DMS114 treated with DMSO at 0.1 percent for 48 hours (cell line): ENCODE data around the gene MYOF.
"Not testable (repeated sequence)": the region's sequence is repeated elsewhere in the genome, so short reads cannot be mapped to it uniquely, and the experiment has no call there.

Experiments used
- DNase-seq: peaks from one replicate; lab custom pipeline; 2025; ENCODE audit not compliant: unreplicated experiment; lab: John Stamatoyannopoulos, UW

Gene MYOF

GRCh38 chr10:93299606-93300287 lies 182.4 kb downstream of the MYOF start:
- no peak for DNase-seq

- no peak for DNase-seq
Observed at GRCh38 chr10:93299195-93299594, 182.9 kb downstream of the MYOF start.

DNA sequence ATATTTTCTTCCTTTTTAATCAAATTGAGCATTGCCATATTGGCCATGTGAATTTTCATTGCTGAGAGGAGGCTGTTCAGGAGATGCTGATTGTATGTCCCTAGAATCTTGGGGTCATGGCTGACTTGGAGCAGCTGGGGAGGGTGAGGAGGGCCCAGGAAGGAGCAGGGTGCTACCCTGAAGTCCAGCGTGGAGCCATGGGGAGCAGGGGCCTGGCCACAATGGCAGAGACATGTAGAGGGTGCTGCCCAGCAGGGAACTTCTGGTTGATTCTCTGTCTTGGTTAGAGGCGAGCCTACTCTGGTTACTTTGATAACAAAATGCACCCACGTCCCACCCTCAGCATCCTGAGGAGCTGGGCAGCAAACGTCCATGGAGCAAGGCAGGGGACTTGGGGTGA lies 186.0 kb downstream of the MYOF start:
- no peak for DNase-seq

GRCh38 chr10:93293999-93294398 lies 188.1 kb downstream of the MYOF start:
- no peak for DNase-seq

GRCh38 chr10:93290661-93291354 lies 191.3 kb downstream of the MYOF start:
- DNase-seq = no peak

GRCh38 chr10:93288679-93289634 lies 193.2 kb downstream of the MYOF start:
- peak; percentile 74 for DNase-seq

- DNase-seq = no peak
Observed at GRCh38 chr10:93287775-93288174, 194.4 kb downstream of the MYOF start.

DNA sequence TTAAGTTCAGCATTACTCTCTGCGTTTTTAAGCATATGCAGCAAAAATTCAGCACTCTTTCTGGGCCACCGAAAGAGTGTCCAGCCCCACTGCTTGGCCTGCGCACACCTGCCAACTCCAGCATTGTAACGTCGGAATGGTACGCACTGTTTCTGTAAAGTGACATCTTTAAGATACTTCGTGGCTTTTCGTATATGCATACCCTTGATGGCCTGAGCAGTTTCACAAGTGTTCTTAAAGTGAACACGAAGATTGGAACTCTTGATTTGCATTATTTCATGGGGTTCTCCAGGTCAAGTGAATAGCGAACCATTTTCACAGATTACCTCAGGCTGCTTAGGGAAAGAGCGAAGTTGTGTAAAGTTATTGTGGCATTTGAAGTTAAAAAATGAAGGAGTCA lies 197.9 kb downstream of the MYOF start:
- DNase-seq = not testable (repeated sequence)

DNA sequence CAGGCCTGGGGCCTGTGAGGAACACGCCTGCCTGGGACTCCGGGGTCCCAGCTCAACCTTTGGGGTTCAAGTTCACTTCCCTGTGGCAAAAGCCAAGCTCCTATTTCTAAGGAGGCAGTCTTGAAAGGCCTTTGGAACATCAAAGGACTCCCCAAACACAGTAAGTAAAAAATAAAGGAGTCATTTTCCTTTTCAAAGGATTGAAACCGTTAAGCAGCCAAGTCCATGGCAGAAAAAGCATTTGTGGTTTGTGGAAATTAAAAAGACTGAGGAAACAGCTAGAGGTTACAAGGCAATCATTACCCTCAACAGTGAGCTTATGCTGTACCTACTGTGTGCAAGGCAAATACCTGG lies 200.8 kb downstream of the MYOF start:
- no peak for DNase-seq

- no peak for DNase-seq
Observed at GRCh38 chr10:93280699-93281366, 201.3 kb downstream of the MYOF start.

DNA sequence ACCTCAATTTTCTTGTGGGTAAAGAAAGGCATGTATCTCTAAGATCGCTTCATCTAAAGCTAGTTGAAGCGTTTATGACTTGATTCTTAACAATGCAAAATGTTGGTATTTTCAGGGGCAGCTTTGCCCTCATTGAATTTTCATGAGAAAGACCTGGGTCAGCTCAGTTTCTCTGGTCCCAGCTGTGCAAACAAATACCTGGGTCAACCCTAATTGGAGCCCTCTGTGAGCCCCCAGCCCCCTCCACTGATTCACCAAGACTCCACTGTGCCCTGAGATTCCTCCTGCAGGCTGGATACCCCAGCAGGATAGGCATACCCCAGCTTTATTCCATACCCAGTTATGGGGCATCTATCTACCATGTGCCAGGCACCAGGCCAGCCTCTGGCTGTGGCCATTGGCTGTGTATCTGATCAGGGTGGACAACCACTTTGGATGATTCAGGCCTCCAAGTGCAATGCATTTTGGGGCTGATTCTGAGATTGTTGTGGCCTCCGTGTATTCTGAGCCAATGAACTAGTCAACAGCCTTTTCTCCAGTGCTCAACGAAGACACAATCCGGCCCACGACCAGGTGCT lies 201.9 kb downstream of the MYOF start:
- DNase-seq = no peak

DNA sequence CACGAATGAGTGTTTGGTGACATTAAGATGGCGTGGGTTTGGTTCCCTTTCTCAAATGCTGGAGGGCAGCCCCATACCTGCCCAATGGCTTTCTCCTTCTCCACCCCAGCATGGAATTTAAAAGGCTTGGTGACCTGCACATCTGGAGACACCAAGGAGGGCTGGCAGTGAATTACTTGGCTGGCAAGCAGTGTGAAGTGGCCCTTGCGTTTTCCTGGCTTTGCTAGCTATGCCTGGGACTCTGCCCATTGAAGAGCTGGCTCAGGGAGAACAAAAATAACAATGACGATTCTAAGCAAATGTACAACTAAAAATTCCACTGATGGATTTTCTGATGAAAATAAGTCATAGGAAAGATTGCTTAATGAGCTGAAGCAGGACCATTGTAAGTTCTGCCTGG lies 204.8 kb downstream of the MYOF start:
- DNase-seq = no peak

DNA sequence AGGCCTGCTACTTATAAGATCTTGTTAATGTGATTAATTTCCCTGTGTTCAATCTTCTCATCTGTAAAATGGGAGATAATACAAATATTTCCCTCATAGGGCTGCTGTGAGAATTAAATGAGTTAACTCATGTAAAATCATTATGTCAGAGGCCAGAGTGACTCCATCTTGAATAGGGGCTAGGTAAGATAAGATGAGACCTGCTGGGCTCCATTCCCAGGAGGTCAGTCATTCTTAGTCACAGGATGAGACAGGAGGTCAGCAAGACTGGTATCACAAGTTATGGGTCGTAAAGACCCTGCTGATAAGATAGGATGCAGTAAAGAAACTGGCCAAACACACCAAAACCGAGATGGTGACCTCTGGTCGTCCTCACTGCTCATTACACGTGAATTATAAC lies 207.7 kb downstream of the MYOF start:
- DNase-seq = no peak

DNA sequence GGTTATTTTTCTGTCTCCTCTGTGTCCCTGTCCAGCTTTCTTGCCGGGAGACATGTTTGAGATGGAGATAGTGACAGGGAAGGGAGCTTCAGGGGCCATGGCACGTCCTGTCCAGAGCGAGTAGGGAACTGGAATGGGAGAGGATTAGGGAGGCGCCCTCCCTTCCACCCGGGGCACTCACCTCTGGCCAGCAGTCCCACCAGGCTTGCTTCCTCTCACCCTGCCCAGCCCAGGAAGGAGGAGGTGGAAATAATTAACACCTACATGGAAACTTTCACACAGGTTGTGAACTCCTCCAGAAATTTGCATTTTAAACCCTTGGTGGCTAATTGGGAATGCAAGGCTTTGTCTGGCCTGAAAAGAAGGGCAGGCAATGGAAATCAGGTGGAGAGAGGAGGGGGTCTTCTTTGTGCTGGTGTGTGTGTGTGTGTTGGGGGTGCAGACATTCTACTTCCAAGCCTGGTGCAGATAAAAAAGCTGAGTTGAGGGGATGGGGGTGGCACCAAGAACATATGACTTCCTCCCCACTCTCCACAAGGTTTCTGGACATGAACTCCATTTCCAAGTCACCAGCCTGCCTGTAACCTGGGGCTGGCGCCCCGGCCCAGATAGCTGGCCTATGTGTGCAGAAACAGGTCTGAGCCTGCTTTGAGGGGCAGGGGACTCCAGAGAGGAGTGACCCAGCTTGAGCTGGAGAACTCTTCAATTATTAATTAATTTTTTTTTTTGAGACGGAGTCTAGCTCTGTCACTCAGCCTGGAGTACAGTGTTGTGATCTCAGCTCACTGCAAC lies 209.1 kb downstream of the MYOF start:
- no peak for DNase-seq

- DNase-seq = no peak
Observed at GRCh38 chr10:93271347-93271746, 210.8 kb downstream of the MYOF start.

GRCh38 chr10:93269281-93269680 lies 212.9 kb downstream of the MYOF start:
- DNase-seq = no peak

GRCh38 chr10:93268021-93268420 lies 214.1 kb downstream of the MYOF start:
- DNase-seq = no peak

DNA sequence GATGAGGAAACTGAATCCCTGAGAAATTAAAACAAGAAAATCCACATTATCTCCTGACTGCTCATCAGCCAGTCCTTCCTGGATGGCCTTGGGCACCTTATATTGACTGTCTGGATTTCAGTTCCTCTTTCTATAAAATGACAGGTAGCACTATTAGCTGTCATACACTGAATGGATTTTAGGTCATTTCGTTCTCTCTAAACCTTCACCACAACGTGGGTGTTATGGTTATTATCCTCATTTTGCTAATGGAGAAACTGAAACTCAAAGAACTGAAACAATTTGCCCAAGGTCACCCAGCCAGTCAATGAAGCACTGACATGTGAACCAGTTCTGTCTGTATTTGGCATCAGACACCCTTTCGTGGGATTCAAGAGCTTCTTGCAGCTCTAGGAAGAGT lies 214.6 kb downstream of the MYOF start:
- DNase-seq = no peak

DNA sequence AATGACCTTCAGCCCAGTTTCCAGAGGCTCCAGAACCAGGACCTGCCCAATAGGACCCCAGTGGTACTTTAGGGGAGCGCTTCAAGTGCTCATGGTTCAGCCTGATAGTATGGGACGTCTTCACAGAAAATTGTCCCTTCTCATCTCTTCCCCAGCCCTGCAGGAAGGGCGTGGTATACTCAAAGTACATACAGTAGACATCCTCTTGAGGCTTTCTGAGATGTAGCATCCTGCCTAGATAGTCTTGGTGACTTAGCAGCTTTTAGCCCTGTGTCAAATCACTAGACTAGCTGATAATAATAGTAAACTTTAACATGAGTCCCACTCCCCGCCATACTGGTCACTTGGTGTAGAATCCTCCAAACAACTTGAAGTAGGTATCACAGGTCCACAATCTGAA lies 215.3 kb downstream of the MYOF start:
- DNase-seq = no peak

GRCh38 chr10:93261961-93262610 lies 220.0 kb downstream of the MYOF start:
- no peak for DNase-seq
